DOHH2 (cell line): ENCODE data around the gene NELFB.

Experiments used
- CTCF ChIP-seq: fragments of 200-600 bp; sonication (generic); IDR thresholded peaks from one replicate; pipeline ENCODE4 v1.5.1; 2014; ENCODE audit warnings: antibody characterized with exemption, mild to moderate bottlenecking, low read depth, low read length; ENCODE audit not compliant: poor library complexity, severe bottlenecking
- EZH2phosphoT487 ChIP-seq: fragments of 200-600 bp; sonication (generic); IDR thresholded peaks from 2 replicates; pipeline ENCODE4 v1.6.1; 2017; ENCODE audit warnings: borderline replicate concordance, mild to moderate bottlenecking, antibody characterized with exemption, low read length, moderate library complexity, mixed read lengths

- TF ChIP-seq CTCF (no peak), EZH2phosphoT487 (no peak)
These were observed 64.8 kb downstream of the NELFB start for GRCh38 chr9:137319739-137320551.
